Measurements from ENCODE around the gene HAVCR2. TPM values are rescaled to one million over a fixed set of nuclear protein-coding genes. Genes with fewer than 3 reads are reported as not detected.

HAVCR2 gene
- polyA plus RNA-seq, 1 donor from 2014 or later = 1.1 TPM

- no peaks in the 10 kb centered on the region for H3K9me3 ChIP-seq (ENCODE audit: low read length)
- H3K79me2 ChIP-seq (replicated peaks; ENCODE audit: insufficient read depth, low read length) = no peaks in the 10 kb centered on the region
- peaks cover 1% of the 10 kb centered on the region for H3K36me3 ChIP-seq (ENCODE audit: insufficient read depth, low read length)
- no peak overlapping the region for H3K9ac ChIP-seq (ENCODE audit: low read length)
- TF ChIP-seq TAF1 (IDR thresholded peaks at IDR 0.05; ENCODE audit: low read depth) (no peak), EP300 (conservative IDR thresholded peaks at IDR 0.05; ENCODE audit: poor library complexity, severe bottlenecking) (no peak), CTCF (IDR thresholded peaks at IDR 0.05; ENCODE audit: poor library complexity, severe bottlenecking) (no peak), RAD21 (conservative IDR thresholded peaks at IDR 0.05) (no peak), POLR2AphosphoS5 (IDR thresholded peaks at IDR 0.05) (no peak), MXI1 (conservative IDR thresholded peaks at IDR 0.05; ENCODE audit: poor library complexity, severe bottlenecking) (no peak), SMC3 (conservative IDR thresholded peaks at IDR 0.05; ENCODE audit: poor library complexity) (no peak)
- no peak overlapping the region for H3K4me2 ChIP-seq (ENCODE audit: low read length)
- H4K20me1 ChIP-seq (ENCODE audit: insufficient read depth) = no peaks in the 10 kb centered on the region
- H3K4me3 ChIP-seq (ENCODE audit: low read length) = no peak overlapping the region
- no peak overlapping the region for H3K27ac ChIP-seq (ENCODE audit: low read length)
- H2AFZ ChIP-seq (ENCODE audit: low read depth, low read length) = no peak overlapping the region
- H3K27me3 ChIP-seq (ENCODE audit: insufficient read depth, low read depth, low read length) = no peaks in the 10 kb centered on the region
- no peaks in the 10 kb centered on the region for H3F3A ChIP-seq (ENCODE audit: insufficient read depth, low read length, poor library complexity, severe bottlenecking)
- H3K9me2 ChIP-seq (ENCODE audit: insufficient read depth, low read length) = no peaks in the 10 kb centered on the region
Observed at GRCh38 chr5:157132281-157132612, 23.4 kb upstream of the HAVCR2 start.

GRCh38 chr5:157130925-157131324 lies 22.1 kb upstream of the HAVCR2 start:
- Histone ChIP-seq H3K79me2 (replicated peaks; ENCODE audit: insufficient read depth, low read length) (no peaks in the 10 kb centered on the region), H2AFZ (ENCODE audit: low read depth, low read length) (no peak overlapping the region), H3K9ac (ENCODE audit: low read length) (no peak overlapping the region), H3K9me2 (ENCODE audit: insufficient read depth, low read length) (no peaks in the 10 kb centered on the region), H3K27me3 (ENCODE audit: insufficient read depth, low read depth, low read length) (no peaks in the 10 kb centered on the region), H3K9me3 (ENCODE audit: low read length) (no peaks in the 10 kb centered on the region), H3F3A (ENCODE audit: insufficient read depth, low read length, poor library complexity, severe bottlenecking) (no peaks in the 10 kb centered on the region), H3K36me3 (ENCODE audit: insufficient read depth, low read length) (no peaks in the 10 kb centered on the region), H3K4me3 (ENCODE audit: low read length) (no peak overlapping the region), H4K20me1 (ENCODE audit: insufficient read depth) (no peaks in the 10 kb centered on the region), H3K4me2 (ENCODE audit: low read length) (no peak overlapping the region), H3K27ac (ENCODE audit: low read length) (no peak overlapping the region)
- TF ChIP-seq POLR2AphosphoS5 (IDR thresholded peaks at IDR 0.05) = no peak
- TF ChIP-seq MXI1 (conservative IDR thresholded peaks at IDR 0.05; ENCODE audit: poor library complexity, severe bottlenecking) = no peak
- no peak for TF ChIP-seq EP300 (conservative IDR thresholded peaks at IDR 0.05; ENCODE audit: poor library complexity, severe bottlenecking)
- no peak for TF ChIP-seq EZH2 (IDR thresholded peaks at IDR 0.05; ENCODE audit: borderline replicate concordance, insufficient read depth, low read length, poor library complexity, severe bottlenecking)

GRCh38 chr5:157121709-157122108 lies 12.9 kb upstream of the HAVCR2 start:
- Histone ChIP-seq H4K20me1 (ENCODE audit: insufficient read depth) (no peaks in the 10 kb centered on the region), H3K9me3 (ENCODE audit: low read length) (peaks cover 6% of the 10 kb centered on the region), H3K36me3 (ENCODE audit: insufficient read depth, low read length) (no peaks in the 10 kb centered on the region), H3K9ac (ENCODE audit: low read length) (no peak overlapping the region), H3K9me2 (ENCODE audit: insufficient read depth, low read length) (no peaks in the 10 kb centered on the region), H3K79me2 (replicated peaks; ENCODE audit: insufficient read depth, low read length) (no peaks in the 10 kb centered on the region), H3K4me2 (ENCODE audit: low read length) (no peak overlapping the region), H3F3A (ENCODE audit: insufficient read depth, low read length, poor library complexity, severe bottlenecking) (no peaks in the 10 kb centered on the region), H3K27ac (ENCODE audit: low read length) (no peak overlapping the region), H3K27me3 (ENCODE audit: insufficient read depth, low read depth, low read length) (no peaks in the 10 kb centered on the region), H3K4me3 (ENCODE audit: low read length) (no peak overlapping the region), H2AFZ (ENCODE audit: low read depth, low read length) (no peak overlapping the region)
- TF ChIP-seq EP300 (conservative IDR thresholded peaks at IDR 0.05; ENCODE audit: poor library complexity, severe bottlenecking) = no peak
- no peak for TF ChIP-seq REST (IDR thresholded peaks at IDR 0.05; ENCODE audit: borderline replicate concordance)
- TF ChIP-seq EZH2 (IDR thresholded peaks at IDR 0.05; ENCODE audit: borderline replicate concordance, insufficient read depth, low read length, poor library complexity, severe bottlenecking) = no peak
- TF ChIP-seq MXI1 (conservative IDR thresholded peaks at IDR 0.05; ENCODE audit: poor library complexity, severe bottlenecking) = no peak
- no peak for TF ChIP-seq RAD21 (conservative IDR thresholded peaks at IDR 0.05)
- no peak for TF ChIP-seq POLR2AphosphoS5 (IDR thresholded peaks at IDR 0.05)
- TF ChIP-seq CTCF (IDR thresholded peaks at IDR 0.05; ENCODE audit: poor library complexity, severe bottlenecking) = no peak
- no peak for TF ChIP-seq TAF1 (IDR thresholded peaks at IDR 0.05; ENCODE audit: low read depth)
- TF ChIP-seq SMC3 (conservative IDR thresholded peaks at IDR 0.05; ENCODE audit: poor library complexity) = no peak
